SK-N-SH (cell line): Measurements from ENCODE around the gene CIP2A. TPM values are rescaled to one million over a fixed set of nuclear protein-coding genes. Genes with fewer than 3 reads are reported as not detected.

Source experiments
- CTCF ChIA-PET: fragments of 300-600, 350-600 bp; formaldehyde crosslinking; extraction: SDS; loops from one replicate; lab custom pipeline; 2021; lab: Yijun Ruan, JAX
- POLR2A ChIA-PET: fragments of 350-600 bp; sonication (Branson Sonifier 250); formaldehyde crosslinking; extraction: SDS; loops from one replicate; lab custom pipeline; 2020; ENCODE audit warnings: antibody characterized with exemption, inconsistent platforms; lab: Yijun Ruan, JAX
- DNase-seq: peaks from one replicate; pipeline ENCODE4 v3.0.0; 2012
- H2AFZ ChIP-seq: fragments of 200-600 bp; sonication (generic); 2 replicates; pipeline ENCODE4 v1.8.1; 2016; ENCODE audit warnings: antibody characterized with exemption, mild to moderate bottlenecking, low read depth
- H3F3A ChIP-seq: fragments of 200-600 bp; sonication (generic); replicated peaks from 2 replicates; pipeline ENCODE3; 2016; ENCODE audit warnings: antibody characterized with exemption, mild to moderate bottlenecking; ENCODE audit not compliant: insufficient read depth
- H3K27ac ChIP-seq, 2 experiments: fragments of 200-500 bp in 1 of 2; fragments of 200-600 bp in 1 of 2; sonication (Bioruptor generic) in 1 of 2; sonication (generic), shearing (Covaris generic) in 1 of 2; 2 replicates each; pipeline versions ENCODE4 v1.5.1 to v1.6.1; 2014 to 2016; ENCODE audit warnings: low read depth in 2 of 2, inconsistent platforms in 1 of 2, low read length in 1 of 2, mild to moderate bottlenecking in 1 of 2, mixed read lengths in 1 of 2
- H3K27me3 ChIP-seq: fragments of 200-600 bp; sonication (generic), shearing (Covaris generic); 2 replicates; pipeline ENCODE4 v1.6.1; 2016; ENCODE audit warnings: mixed run types; ENCODE audit not compliant: insufficient read depth
- H3K36me3 ChIP-seq, 2 experiments: fragments of 200-500 bp in 1 of 2; fragments of 200-600 bp in 1 of 2; sonication (Bioruptor generic) in 1 of 2; sonication (generic) in 1 of 2; replicated peaks in 1 of 2; 2 replicates each; pipeline versions ENCODE3 to v1.5.1; 2014 to 2016; ENCODE audit warnings: low read length in 1 of 2, mild to moderate bottlenecking in 1 of 2; ENCODE audit not compliant: insufficient read depth in 2 of 2, control insufficient read depth in 1 of 2
- H3K4me1 ChIP-seq, 2 experiments: fragments of 200-500 bp in 1 of 2; fragments of 200-600 bp in 1 of 2; sonication (Bioruptor generic) in 1 of 2; sonication (generic), shearing (Covaris generic) in 1 of 2; 2 replicates each; pipeline versions ENCODE4 v1.5.1 to v1.6.1; 2014 to 2016; ENCODE audit warnings: low read depth in 1 of 2, low read length in 1 of 2, mixed run types in 1 of 2; ENCODE audit not compliant: insufficient read depth in 2 of 2, control insufficient read depth in 1 of 2
- H3K4me2 ChIP-seq: fragments of 200-600 bp; sonication (generic), shearing (Covaris generic); 2 replicates; pipeline ENCODE4 v1.6.1; 2017; ENCODE audit warnings: mixed run types
- H3K4me3 ChIP-seq, 2 experiments: fragments of 200-500 bp in 1 of 2; fragments of 200-600 bp in 1 of 2; sonication (Bioruptor generic) in 1 of 2; sonication (generic), shearing (Covaris generic) in 1 of 2; 2 replicates each; pipeline versions ENCODE4 v1.5.1 to v1.8.1; 2014 to 2016; ENCODE audit warnings: low read depth in 2 of 2, inconsistent platforms in 1 of 2, low read length in 1 of 2, mild to moderate bottlenecking in 1 of 2, mixed read lengths in 1 of 2, moderate library complexity in 1 of 2
- H3K79me2 ChIP-seq: fragments of 200-600 bp; sonication (generic); 2 replicates; pipeline ENCODE4 v1.8.1; 2017; ENCODE audit warnings: mild to moderate bottlenecking; ENCODE audit not compliant: insufficient read depth
- H3K9ac ChIP-seq: fragments of 200-600 bp; sonication (generic); 2 replicates; pipeline ENCODE4 v1.6.1; 2017; ENCODE audit warnings: mixed run types
- H3K9me2 ChIP-seq: fragments of 200-600 bp; sonication (generic); 2 replicates; pipeline ENCODE4 v1.6.1; 2017; ENCODE audit warnings: mixed run types
- H3K9me3 ChIP-seq: fragments of 200-600 bp; sonication (generic); 2 replicates; pipeline ENCODE4 v1.6.1; 2017; ENCODE audit warnings: mixed run types, mild to moderate bottlenecking, moderate library complexity
- H4K20me1 ChIP-seq: fragments of 200-600 bp; sonication (generic); 2 replicates; pipeline ENCODE4 v1.6.1; 2017; ENCODE audit warnings: mild to moderate bottlenecking, mixed run types; ENCODE audit not compliant: insufficient read depth
- EZH2phosphoT487 ChIP-seq: fragments of 200-600 bp; sonication (generic); IDR thresholded peaks from 2 replicates; pipeline ENCODE4 v1.6.1; 2017; ENCODE audit warnings: low read depth, mixed run types, mild to moderate bottlenecking, antibody characterized with exemption, moderate library complexity, borderline replicate concordance
- FOSL2 ChIP-seq: IDR thresholded peaks from 2 replicates; pipeline ENCODE4 v1.4.0; 2012; ENCODE audit warnings: low read depth, mild to moderate bottlenecking, moderate library complexity, borderline replicate concordance
- FOXM1 ChIP-seq: IDR thresholded peaks from 2 replicates; pipeline ENCODE4 v1.4.0; 2012; ENCODE audit warnings: low read depth, mild to moderate bottlenecking
- RAD21 ChIP-seq: IDR thresholded peaks from 2 replicates; pipeline ENCODE4 v1.6.1; 2012; ENCODE audit warnings: mild to moderate bottlenecking, low read length
- RFX5 ChIP-seq: IDR thresholded peaks from 2 replicates; pipeline ENCODE4 v1.6.1; 2012; ENCODE audit warnings: mild to moderate bottlenecking, improper control_type of control experiment, low read length
- RXRA ChIP-seq: IDR thresholded peaks from 2 replicates; pipeline ENCODE4 v1.4.0; 2012; ENCODE audit warnings: low read depth, mild to moderate bottlenecking, borderline replicate concordance
- SMC3 ChIP-seq: IDR thresholded peaks from 2 replicates; pipeline ENCODE4 v1.6.1; 2012; ENCODE audit warnings: low read depth, low read length, improper control_type of control experiment
- TEAD4 ChIP-seq: IDR thresholded peaks from 2 replicates; pipeline ENCODE4 v1.4.0; 2012; ENCODE audit warnings: mild to moderate bottlenecking, borderline replicate concordance; ENCODE audit not compliant: insufficient read depth
- WGBS: methylation state at CpG from one replicate; pipeline ENCODE4 v1.1.6; 2017; ENCODE audit warnings: low lambda C conversion rate; 5-methylcytosine and 5-hydroxymethylcytosine counted together
- polyA plus RNA-seq, 3 experiments: library from polyadenylated mRNA; depleted of rRNA; stranded (reverse); fragments of >200 nt; gene quantifications; 2 replicates each; pipeline ENCODE4 v1.2.3, GENCODE V29; 2012
- TF ChIP-seq, protein P1 (sequence below): IDR thresholded peaks from 2 replicates; pipeline ENCODE4; 2012
- TF ChIP-seq, protein P2 (sequence below): fragments of 200-600 bp; sonication (generic); IDR thresholded peaks from 2 replicates; pipeline ENCODE4 v1.6.1; 2017; ENCODE audit warnings: antibody characterized with exemption, mild to moderate bottlenecking, moderate library complexity

Gene CIP2A
- polyA plus RNA-seq, 1 of the 3 experiments (the other 2 are of a cell fraction) = 7.1 TPM

DNA sequence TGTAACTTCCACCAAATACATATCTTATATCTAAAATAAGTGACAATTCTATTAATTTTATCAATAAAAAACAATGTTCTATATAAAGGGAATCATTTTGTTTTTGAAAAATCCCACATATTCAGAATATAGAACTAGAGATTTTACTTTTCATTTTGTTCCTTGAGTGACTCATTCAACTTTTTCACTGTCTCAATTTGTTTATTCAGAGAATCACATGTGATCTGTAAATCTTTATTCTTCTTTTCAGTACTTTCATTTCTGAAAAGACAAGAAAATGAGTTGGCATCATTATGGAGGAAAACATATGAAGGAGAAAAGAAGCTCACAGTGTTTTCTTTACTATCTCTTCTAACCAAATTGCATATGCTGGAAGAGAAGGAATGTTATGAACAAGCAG is 35.0 kb downstream of the CIP2A start:
- TF ChIP-seq FOSL2 (no peak), RXRA (no peak), FOXM1 (no peak), EZH2phosphoT487 (no peak), RFX5 (no peak)
- TF ChIP-seq, protein P1, sequence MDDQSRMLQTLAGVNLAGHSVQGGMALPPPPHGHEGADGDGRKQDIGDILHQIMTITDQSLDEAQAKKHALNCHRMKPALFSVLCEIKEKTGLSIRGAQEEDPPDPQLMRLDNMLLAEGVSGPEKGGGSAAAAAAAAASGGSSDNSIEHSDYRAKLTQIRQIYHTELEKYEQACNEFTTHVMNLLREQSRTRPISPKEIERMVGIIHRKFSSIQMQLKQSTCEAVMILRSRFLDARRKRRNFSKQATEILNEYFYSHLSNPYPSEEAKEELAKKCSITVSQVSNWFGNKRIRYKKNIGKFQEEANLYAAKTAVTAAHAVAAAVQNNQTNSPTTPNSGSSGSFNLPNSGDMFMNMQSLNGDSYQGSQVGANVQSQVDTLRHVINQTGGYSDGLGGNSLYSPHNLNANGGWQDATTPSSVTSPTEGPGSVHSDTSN = no peak
- TF ChIP-seq, protein P2, sequence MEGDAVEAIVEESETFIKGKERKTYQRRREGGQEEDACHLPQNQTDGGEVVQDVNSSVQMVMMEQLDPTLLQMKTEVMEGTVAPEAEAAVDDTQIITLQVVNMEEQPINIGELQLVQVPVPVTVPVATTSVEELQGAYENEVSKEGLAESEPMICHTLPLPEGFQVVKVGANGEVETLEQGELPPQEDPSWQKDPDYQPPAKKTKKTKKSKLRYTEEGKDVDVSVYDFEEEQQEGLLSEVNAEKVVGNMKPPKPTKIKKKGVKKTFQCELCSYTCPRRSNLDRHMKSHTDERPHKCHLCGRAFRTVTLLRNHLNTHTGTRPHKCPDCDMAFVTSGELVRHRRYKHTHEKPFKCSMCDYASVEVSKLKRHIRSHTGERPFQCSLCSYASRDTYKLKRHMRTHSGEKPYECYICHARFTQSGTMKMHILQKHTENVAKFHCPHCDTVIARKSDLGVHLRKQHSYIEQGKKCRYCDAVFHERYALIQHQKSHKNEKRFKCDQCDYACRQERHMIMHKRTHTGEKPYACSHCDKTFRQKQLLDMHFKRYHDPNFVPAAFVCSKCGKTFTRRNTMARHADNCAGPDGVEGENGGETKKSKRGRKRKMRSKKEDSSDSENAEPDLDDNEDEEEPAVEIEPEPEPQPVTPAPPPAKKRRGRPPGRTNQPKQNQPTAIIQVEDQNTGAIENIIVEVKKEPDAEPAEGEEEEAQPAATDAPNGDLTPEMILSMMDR = no peak
- Histone ChIP-seq H3K4me1 (no peaks in the 10 kb centered on the region; a peak in 1 of 4 replicates), H3F3A (peaks cover 19% of the 10 kb centered on the region), H3K36me3 (peaks cover 40 to 61% of the 10 kb centered on the region in 2 experiments), H3K27ac (peak overlapping the region in 1 of 2 experiments; percentile 44; a peak in 1 of 4 replicates), H3K4me2 (no peak overlapping the region), H3K27me3 (no peaks in the 10 kb centered on the region), H3K9me3 (no peaks in the 10 kb centered on the region), H4K20me1 (no peaks in the 10 kb centered on the region), H2AFZ (peak overlapping the region; percentile 16; the same call in 1 of the 2 replicates), H3K79me2 (no peaks in the 10 kb centered on the region), H3K4me3 (no peak overlapping the region), H3K9me2 (no peaks in the 10 kb centered on the region), H3K9ac (no peak overlapping the region)
- ChIA-PET CTCF (interaction anchor here (1.3 to 7.3 kb wide), 5 partner anchors 47 to 1318 kb away, joined by 4 to 233 read pairs (median 17); no protein-coding TSS in a partner anchor), POLR2A (no interaction called here)
- DNase-seq = no peak

DNA sequence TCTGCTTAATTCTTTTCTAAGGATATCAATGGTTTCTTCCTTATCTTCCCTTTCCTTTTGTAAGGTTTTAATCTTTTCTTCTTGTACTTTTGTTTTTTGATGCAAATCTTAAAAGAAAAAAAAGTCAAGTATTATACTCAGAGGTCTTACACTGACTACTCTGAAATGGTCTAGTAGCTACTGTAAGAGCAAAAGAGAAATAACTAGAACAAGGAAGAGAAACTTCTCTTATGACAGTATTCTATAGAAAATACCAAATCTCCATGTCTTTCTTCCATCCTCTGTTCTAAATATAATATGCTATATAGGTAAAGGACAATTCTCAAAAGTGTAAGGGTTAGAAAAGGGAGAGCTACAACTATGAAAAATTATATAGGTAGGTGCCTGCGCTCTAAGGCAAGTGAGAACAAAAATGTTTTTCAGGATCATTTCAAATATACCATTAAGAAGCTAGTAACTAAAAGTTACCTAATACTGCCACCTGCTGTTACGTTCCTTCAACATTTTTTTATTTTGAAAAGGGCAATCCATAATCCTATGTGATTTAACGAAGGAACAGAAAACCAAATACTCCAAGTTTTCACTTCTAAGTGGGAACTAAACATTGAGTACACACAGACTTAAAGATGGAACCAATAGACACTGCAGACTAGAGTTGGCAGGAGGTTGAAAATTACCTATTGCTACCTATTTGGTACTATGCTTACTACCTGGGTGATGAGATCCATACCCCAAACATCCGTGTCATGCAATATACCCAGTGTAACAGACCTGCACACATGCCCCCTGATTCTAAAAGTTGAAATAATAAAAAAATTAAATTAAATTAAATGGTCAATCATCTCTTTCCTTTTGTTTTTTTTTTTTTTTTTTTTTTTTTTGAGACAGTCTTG is 36.7 kb downstream of the CIP2A start:
- H3K4me1 ChIP-seq = no peaks in the 10 kb centered on the region; a peak in 1 of 4 replicates
- H3K27me3 ChIP-seq = no peaks in the 10 kb centered on the region
- WGBS = 62% methylated on average over 4 of the region's 4 CpGs
- H3K9me2 ChIP-seq = no peaks in the 10 kb centered on the region
- DNase-seq = peak; percentile 11
- peak overlapping the region; percentile 2; the same call in 1 of the 2 replicates for H3K4me2 ChIP-seq
- H3K4me3 ChIP-seq = no peak overlapping the region; a peak in 1 of 4 replicates
- no peak for TF ChIP-seq TEAD4
- TF ChIP-seq, protein P2 = peak; percentile 69
- peak; percentile 81 for TF ChIP-seq RAD21
- TF ChIP-seq SMC3 = peak; percentile 75
- no peak overlapping the region for H3K9ac ChIP-seq
- peak overlapping the region; percentile 23 to 34; a peak in 1 of 4 replicates for H3K27ac ChIP-seq
- ChIA-PET CTCF (interaction anchor here (0.6 to 7.3 kb wide), 31 partner anchors 9 to 1317 kb away, joined by 3 to 233 read pairs (median 4); no protein-coding TSS in a partner anchor), POLR2A (interaction anchor here (1.5 kb wide), 1 partner anchor 37 kb away, joined by 4 read pairs; the partner anchor contains the start of genes CIP2A and DZIP3)
- H2AFZ ChIP-seq = peak overlapping the region; percentile 56
- no peaks in the 10 kb centered on the region for H3K79me2 ChIP-seq
- H3F3A ChIP-seq = peaks cover 19% of the 10 kb centered on the region
- peaks cover 40 to 56% of the 10 kb centered on the region in 2 experiments for H3K36me3 ChIP-seq
- no peaks in the 10 kb centered on the region for H3K9me3 ChIP-seq
- H4K20me1 ChIP-seq = no peaks in the 10 kb centered on the region
